ENCODE measurements around the gene SDF4.

DNA sequence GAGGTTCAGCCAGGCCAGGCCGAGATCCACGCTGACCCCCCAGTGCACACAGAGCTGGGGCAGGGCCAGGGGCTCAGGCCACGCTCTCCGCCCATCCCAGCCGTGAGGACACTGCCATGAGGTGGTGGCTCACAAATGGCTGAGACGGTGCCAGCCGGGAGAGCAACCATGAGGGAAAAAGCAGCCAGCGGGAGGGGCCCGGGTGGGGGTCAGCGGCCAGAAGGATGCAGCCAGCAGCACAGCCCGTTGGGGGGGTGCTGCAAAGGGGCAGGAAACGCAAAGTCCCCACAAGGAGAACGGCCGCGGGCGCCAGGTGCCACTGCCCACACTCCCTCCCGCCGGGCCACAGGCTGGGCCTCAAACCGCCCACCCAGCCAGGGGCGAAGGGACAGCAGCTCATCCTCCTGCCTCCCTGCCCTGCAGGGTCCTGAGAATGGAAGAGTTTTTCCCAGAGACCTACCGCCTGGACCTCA is 49.8 kb downstream of the SDF4 start:
- TF ChIP-seq, protein P1, sequence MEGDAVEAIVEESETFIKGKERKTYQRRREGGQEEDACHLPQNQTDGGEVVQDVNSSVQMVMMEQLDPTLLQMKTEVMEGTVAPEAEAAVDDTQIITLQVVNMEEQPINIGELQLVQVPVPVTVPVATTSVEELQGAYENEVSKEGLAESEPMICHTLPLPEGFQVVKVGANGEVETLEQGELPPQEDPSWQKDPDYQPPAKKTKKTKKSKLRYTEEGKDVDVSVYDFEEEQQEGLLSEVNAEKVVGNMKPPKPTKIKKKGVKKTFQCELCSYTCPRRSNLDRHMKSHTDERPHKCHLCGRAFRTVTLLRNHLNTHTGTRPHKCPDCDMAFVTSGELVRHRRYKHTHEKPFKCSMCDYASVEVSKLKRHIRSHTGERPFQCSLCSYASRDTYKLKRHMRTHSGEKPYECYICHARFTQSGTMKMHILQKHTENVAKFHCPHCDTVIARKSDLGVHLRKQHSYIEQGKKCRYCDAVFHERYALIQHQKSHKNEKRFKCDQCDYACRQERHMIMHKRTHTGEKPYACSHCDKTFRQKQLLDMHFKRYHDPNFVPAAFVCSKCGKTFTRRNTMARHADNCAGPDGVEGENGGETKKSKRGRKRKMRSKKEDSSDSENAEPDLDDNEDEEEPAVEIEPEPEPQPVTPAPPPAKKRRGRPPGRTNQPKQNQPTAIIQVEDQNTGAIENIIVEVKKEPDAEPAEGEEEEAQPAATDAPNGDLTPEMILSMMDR (IDR thresholded peaks at IDR 0.05), result no peak
- TF ChIP-seq POLR2A (IDR thresholded peaks at IDR 0.05), result no peak
